Fibroblast of villous mesenchyme (primary cell): ENCODE data around the gene KRT84. TPM values are rescaled to one million over a fixed set of nuclear protein-coding genes. Genes with fewer than 3 reads are reported as not detected.

Experiments
- DNase-seq: peaks from one replicate; pipeline ENCODE4 v3.0.0-alpha.2; 2010; ENCODE audit warnings: low read depth
- H3K4me3 ChIP-seq: 2 replicates; pipeline ENCODE4 v1.5.1; 2011; ENCODE audit warnings: low read depth, mild to moderate bottlenecking, low read length
- total RNA-seq: library from RNA; depleted of rRNA; stranded (reverse); fragments of >200 nt; gene quantifications from 2 replicates; pipeline ENCODE4 v1.2.3, GENCODE V29; 2012
- TF ChIP-seq, protein P1 (sequence below): IDR thresholded peaks from 2 replicates; pipeline ENCODE4 v1.5.1; 2012; ENCODE audit warnings: low read depth, mild to moderate bottlenecking, low read length; ENCODE audit not compliant: insufficient read depth

KRT84 gene
- total RNA-seq, 1 donor = not detected

DNA sequence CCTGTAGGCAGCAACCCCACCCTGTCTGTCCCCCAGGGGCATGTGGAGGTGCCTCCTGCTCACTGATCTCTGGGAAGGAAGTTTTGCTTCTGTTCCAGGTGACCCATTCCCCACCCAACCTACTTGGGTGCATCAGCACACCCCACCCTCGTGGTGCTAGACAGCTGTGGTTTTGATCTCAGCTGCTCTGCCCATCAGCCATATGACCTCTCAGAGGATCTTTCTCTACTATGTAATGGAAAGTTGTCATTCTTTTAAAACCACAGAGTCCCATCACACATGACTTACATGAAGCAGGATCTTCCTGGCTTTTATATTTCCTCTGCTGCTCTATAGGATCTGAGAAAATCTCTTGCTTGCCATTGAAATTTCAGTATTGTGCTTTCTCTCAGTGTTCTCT is 34.2 kb upstream of the KRT84 start:
- TF ChIP-seq, protein P1, sequence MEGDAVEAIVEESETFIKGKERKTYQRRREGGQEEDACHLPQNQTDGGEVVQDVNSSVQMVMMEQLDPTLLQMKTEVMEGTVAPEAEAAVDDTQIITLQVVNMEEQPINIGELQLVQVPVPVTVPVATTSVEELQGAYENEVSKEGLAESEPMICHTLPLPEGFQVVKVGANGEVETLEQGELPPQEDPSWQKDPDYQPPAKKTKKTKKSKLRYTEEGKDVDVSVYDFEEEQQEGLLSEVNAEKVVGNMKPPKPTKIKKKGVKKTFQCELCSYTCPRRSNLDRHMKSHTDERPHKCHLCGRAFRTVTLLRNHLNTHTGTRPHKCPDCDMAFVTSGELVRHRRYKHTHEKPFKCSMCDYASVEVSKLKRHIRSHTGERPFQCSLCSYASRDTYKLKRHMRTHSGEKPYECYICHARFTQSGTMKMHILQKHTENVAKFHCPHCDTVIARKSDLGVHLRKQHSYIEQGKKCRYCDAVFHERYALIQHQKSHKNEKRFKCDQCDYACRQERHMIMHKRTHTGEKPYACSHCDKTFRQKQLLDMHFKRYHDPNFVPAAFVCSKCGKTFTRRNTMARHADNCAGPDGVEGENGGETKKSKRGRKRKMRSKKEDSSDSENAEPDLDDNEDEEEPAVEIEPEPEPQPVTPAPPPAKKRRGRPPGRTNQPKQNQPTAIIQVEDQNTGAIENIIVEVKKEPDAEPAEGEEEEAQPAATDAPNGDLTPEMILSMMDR = no peak
- peak; percentile 42 for DNase-seq

DNA sequence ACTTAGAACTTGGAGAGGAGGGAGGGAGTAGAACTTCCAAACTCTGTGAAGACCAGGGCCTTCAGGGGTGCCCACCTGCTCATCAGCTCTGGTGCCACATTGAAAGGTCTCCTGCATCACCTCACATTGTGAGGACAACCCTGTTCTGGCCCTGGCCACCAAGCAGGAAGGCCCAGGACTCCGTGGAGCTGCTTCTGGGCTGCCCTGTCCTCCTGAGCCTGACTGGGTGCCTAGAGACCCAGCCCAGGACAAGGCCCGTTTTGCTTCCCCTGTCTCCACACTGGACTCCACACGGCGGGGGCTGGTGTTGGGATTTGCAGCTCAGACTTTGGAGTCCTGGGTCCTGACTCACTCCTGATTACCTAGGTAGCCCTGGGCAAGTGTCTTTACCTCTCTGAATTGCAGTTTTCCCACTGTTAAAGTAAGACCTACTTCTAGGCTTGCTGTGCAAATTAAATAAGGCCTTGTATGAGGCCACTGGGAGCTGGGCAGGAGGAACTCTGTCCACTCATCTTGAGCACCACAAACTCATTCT is 33.2 kb upstream of the KRT84 start:
- TF ChIP-seq, protein P1 = no peak
- no peak overlapping the region for H3K4me3 ChIP-seq
- no peak for DNase-seq

More for the DNA sequence above, 34.2 kb upstream of the KRT84 start:
- no peak overlapping the region for H3K4me3 ChIP-seq

DNA sequence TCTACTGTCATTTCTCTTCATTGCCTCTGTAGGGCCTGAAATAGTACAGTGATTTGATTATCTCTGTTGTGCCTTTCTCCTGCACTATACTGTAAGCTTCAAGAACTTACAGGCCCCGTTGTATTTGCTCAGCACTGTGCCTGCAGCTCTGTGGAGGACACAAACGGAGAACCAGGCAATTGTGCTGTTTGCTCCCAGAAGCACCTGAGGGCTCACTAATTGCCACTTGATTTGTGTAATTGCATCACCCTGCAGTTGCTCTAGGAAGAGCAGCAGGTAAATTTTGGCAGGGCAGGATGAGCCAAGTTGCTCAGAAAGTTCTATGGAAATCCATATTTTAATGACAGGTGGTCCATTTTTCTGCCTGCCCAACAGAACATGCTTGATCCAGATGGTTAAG is 32.3 kb upstream of the KRT84 start:
- TF ChIP-seq, protein P1 = no peak
- no peak for DNase-seq
- no peak overlapping the region for H3K4me3 ChIP-seq

DNA sequence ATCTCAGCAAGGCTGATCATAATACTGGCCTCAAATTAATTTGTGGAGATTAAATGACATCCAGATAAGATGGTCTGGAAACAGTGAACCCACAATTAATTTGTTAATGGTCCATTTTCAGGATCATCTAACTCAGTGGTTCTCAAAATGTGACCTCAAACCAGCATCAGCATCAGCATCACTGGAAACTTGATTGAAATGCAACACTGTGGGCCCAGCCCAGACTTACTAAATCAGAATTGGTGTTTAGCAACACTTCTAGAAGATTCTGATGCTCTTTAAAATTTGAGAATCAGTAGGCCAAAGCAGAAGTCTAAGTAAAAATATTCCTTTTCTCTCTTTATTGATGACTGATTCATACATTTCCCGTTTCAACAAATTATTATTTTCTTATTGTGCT is 31.3 kb upstream of the KRT84 start:
- no peak for DNase-seq
- TF ChIP-seq, protein P1 = no peak
- no peak overlapping the region for H3K4me3 ChIP-seq

DNA sequence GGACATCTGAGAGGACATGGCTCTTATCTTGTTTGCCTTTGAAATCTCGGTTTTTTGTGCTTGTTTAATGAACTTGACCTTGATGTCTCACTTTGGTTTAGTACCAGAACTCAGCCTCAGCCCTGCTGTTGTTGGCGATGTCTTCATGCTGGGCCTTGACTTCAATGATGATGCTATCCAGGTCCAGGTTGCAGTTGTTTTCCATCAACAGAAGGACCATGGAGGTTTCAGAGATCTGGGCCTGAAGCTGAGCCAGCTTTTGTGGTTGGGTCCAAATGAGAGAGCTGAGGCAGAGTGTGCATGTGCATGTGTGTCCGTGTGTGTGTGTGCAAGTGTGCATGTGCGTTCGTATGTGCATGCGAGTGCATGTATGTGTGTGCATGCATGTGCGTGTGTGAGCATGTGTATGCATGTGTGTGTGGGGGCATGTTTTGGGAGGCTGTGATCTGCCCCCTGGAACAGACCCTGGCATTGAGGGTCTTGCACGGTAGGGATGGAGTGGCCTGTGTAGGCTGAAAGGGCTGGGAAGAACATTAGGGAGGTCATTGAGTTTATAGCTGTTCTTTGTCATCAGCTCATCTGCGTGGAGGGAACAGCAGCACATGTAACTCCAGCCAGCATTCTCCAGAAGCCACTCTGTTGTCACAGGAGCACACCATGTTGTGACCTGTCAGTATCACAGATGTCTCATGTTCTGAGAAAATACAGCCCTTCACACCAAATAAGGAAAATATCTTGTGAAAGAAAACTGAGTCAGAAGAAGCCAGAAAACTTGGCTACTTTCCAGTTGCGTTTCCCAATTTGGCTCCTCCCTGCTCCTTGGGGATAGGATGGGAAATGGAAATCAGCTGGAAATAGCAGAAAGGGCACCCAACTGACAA is 30.7 kb upstream of the KRT84 start:
- no peak overlapping the region for H3K4me3 ChIP-seq
- DNase-seq = peak; percentile 88
- TF ChIP-seq, protein P1 = no peak

DNA sequence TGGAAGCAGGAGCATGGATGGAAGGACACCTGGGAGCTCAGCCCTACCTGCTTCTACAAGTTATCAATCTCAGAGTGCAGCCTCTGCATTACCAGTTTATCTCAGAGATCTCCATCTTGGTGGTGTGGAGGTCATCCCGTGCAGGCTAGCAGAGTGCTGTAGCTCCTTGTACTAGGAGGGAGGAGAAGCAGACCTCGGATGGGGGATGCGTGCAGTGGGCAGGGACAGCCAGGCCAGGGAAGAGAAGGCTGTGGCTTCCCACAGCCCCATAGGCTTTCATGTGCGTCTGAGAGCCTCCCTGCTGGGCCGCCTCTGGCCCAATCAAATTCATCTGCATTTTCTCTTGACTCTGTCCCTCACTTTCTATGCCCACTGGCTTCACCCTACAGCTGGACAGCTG is 29.5 kb upstream of the KRT84 start:
- no peak overlapping the region for H3K4me3 ChIP-seq
- DNase-seq = no peak
- TF ChIP-seq, protein P1 = no peak
